ENCODE data around the gene RABGGTB. TPM values are rescaled to one million over a fixed set of nuclear protein-coding genes. Genes with fewer than 3 reads are reported as not detected.

Gene RABGGTB
- total RNA-seq, 4 donors from 2014 or later: 58.2 to 71.7 (median 61.4) TPM

DNA sequence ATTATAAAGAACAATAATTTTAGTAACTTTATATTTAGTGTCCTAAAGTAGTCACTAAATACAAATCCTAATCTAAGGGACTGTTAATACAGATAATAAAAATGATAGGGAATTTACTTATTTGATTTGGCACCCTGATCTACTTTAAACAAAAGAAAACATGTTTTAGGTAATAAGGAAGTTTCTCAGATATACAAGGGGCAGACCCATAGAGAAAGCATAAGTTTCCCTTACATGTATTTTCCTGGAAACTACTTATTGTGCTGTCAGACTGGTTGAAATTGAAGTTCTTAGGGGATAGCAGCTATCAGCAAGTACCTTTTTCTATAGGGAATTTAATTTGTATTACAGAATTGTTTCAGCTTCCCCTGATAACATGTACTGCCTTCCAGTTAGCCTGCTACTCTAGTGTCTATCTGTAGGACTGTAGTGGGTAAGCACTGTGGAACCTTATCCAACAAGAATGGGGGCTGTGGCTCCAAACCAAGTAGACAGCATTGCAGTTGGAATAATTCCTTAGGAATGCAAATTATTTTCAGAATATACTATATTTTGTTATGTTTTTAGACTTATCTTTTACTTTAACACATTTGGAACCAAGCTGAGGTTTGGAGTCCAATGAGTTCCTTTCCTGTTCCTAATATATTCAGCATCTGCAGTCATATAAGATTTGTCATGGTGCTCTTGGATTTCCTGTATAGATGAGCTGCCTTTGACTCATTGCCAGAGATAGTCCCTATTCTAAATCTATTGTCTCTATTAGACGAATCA, 25.3 kb downstream of the RABGGTB start:
- TF ChIP-seq, protein P1, sequence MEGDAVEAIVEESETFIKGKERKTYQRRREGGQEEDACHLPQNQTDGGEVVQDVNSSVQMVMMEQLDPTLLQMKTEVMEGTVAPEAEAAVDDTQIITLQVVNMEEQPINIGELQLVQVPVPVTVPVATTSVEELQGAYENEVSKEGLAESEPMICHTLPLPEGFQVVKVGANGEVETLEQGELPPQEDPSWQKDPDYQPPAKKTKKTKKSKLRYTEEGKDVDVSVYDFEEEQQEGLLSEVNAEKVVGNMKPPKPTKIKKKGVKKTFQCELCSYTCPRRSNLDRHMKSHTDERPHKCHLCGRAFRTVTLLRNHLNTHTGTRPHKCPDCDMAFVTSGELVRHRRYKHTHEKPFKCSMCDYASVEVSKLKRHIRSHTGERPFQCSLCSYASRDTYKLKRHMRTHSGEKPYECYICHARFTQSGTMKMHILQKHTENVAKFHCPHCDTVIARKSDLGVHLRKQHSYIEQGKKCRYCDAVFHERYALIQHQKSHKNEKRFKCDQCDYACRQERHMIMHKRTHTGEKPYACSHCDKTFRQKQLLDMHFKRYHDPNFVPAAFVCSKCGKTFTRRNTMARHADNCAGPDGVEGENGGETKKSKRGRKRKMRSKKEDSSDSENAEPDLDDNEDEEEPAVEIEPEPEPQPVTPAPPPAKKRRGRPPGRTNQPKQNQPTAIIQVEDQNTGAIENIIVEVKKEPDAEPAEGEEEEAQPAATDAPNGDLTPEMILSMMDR (IDR thresholded peaks at IDR 0.05; ENCODE audit: low read depth): no peak

DNA sequence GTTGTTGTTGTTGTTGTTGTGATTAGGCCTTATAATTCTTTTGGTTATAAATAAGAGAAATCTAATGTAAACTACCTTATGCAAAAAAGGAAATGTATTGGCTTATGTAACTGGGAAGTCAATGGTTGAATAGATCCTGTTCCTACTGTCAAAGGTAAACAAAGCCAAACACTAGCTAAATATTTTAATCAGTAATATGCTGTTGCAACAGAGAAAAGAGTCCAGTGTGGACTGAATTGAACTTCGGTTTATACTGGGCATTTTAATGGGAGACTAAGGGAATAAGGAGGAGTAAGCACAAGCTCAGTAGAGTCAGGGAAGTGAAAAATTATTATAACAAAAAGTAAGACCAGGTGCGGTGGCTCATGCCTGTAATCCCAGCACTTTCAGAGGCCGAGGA, 26.0 kb downstream of the RABGGTB start:
- TF ChIP-seq, protein P1 (IDR thresholded peaks at IDR 0.05; ENCODE audit: low read depth): no peak

DNA sequence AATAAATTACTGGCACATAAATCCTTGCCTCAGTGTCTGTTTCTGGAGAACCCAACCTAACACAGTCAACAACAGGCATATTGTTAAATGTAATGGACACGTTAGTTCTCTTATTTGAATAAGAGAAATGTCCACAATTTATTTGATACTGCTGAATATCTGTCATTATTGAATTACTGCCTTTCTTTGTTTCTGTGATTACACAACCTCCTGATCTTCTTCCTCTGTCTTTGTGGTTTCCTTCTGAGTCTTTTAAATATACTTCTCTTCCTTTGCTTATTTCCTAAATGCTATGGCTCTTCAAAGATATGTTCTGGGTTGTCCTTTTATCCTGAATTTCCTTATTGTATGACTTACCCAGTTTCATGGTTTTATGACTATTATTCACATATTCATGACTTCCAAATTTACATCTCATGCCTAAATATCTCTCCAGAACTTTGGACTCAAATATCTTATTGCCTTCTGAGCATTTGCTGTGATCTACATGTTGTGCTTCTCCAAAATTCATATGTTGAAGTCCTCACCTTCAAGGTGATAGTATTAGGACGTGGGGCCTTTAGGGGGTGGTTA, 50.6 kb downstream of the RABGGTB start:
- TF ChIP-seq, protein P1 (IDR thresholded peaks at IDR 0.05; ENCODE audit: low read depth): no peak

DNA sequence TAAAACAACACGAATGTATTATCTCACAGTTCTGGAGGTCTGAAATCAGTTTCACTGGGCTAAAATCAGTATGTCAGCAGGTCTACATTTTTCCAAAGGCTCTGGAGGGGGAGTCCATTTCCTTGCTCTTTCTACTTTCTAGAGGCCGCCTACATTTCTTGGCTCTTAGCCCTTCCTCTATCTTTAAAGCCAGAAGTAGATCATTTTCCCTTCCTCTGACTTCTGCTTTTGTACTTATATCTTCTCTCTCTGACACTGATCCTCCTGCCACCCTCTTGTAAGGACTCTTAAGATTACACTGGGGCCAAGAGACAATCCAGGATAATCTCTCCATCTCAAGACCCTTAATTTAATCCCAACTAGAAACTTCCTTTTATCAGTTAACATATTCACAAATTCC, 52.0 kb downstream of the RABGGTB start:
- TF ChIP-seq, protein P1 (IDR thresholded peaks at IDR 0.05; ENCODE audit: low read depth): no peak

DNA sequence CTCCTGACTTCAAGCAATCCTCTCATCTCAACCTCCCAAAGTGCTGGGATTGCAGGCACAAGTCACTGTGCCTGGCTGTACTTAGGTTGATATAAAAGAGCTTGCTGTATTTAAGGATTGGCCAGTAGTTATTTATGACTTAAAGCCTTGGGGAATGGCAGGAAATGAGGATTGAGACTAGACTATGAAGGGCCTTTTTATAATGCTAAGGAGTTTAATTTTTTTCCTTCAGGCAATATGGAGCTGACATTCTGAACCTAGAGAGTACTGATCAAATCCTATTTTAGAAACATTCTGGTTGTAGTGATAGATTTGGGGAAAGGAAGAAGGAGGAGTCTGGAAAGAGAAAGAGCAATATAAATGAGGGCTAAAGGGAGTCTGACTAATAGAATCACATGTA, 55.4 kb downstream of the RABGGTB start:
- TF ChIP-seq, protein P1 (IDR thresholded peaks at IDR 0.05; ENCODE audit: low read depth): no peak

Small RNA genes lying within 50 kb of the gene (small RNA-seq; reads per million reads assigned to genes)
- gene SNORD45A (not detected), gene SNORD45B (not detected), gene SNORD45C (not detected)

Other genes with a start within 250 kb of the RABGGTB start
- under 1 TPM; 0.22 to 0.57 (median 0.42) TPM for gene SLC44A5, start 175.1 kb upstream of the RABGGTB start, total RNA-seq
- gene ACADM, start 61.5 kb upstream of the RABGGTB start, total RNA-seq: 10 to 100 TPM; 52.2 to 72.9 (median 60.0) TPM
- under 1 TPM; 0.16 to 0.34 (median 0.20) TPM for gene MSH4, start 10.6 kb downstream of the RABGGTB start, total RNA-seq
- not detected for gene ASB17, start 146.1 kb downstream of the RABGGTB start, total RNA-seq